GM21723 (cell line): ENCODE results near the gene PARVB.
A peak's percentile ranks its signal among the peaks of the same experiment; 100 is the strongest.

Source experiments
- ATAC-seq: cut with Tn5 transposase; IDR thresholded peaks from one replicate; pipeline ENCODE4 v1.9.1; 2021; ENCODE audit warnings: mild to moderate bottlenecking, moderate library complexity; ENCODE audit not compliant: unreplicated experiment

The PARVB gene

GRCh38 chr22:44179196-44179988, 155.3 kb downstream of the PARVB start:
- no peak for ATAC-seq

DNA sequence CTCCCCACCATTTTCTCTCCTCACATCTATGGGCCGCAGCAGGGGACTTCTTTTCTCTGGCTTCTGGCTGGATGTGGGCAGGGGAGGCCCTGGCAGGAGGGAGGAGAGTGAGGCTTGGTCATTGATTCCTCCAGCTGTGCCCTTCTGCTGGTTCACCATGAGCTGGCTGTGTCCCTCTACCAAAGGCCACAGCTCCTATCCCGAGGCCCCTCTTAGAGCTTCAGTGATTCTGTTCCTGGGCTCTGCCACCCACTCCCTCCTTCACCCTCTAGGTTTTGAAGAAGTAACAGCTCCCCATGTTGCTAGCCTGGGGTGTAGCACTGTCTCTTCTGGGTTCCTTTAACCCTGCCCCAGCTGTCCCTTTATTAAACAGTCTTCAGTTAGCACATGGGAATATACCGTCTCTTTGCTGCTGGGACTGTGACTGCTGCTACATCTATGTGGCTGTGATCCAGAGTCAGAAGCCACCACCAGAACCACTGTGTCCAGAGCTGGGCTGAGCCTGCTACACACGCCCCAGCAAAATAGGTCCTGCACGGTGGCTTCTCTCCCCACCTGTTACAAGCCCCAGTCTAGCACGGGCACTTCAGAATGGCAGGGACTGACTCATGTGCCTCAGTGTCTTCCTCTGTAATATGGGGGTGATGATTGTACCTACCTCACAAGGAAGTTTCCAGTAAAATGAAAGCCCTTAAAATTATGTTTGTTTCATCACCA, 156.0 kb downstream of the PARVB start:
- ATAC-seq, result no peak

GRCh38 chr22:44180706-44181032, 156.6 kb downstream of the PARVB start, which contains the start of gene PARVG:
TSS of gene PARVG (plus strand) at chr22:44180925. CDS start at chr22:44183330, 2,405 bp downstream.
- ATAC-seq, result peak; percentile 64

DNA sequence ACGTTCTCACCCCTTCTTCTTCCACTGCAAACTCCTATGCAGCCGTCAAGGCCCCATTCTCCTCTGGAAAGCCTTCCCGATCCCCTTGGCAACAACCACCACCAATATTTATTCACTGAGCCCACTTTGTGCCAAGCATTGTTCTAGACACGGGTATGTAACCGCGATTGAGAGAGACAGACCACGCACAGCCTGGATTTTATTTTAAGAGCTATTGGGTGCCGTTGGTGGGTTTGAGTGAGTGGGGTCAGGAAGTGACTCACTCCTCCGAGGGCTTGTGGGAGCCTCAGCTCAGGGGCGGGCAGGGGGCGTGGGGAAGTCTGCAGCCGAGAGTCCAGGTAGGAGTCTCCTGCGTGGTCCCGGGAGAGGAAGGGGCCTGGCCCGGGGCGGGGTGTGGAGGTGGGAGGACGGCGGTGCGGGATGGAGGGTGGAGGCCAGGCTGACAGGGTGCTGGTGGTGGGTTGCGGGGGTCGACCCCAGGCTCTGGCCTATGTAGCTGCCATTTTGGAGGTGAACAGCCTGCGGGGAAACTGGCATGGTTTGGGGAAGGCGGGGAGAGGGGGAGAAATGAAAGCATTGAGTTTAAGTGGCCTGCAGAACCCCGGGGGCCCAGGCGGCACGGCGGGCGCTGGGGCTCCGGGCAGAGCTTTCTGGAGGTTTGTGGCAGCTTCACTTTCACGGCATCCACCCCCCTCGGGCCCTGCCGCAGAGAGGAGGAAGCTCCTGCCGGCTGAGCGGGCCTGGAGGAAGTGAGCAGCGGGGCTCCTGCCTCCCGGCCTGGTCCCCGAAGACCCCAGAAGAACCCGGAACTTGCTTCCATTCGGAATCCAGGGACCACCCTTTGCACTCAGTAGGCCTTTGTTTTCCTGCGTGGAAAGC, 157.2 kb downstream of the PARVB start:
- ATAC-seq, result no peak

DNA sequence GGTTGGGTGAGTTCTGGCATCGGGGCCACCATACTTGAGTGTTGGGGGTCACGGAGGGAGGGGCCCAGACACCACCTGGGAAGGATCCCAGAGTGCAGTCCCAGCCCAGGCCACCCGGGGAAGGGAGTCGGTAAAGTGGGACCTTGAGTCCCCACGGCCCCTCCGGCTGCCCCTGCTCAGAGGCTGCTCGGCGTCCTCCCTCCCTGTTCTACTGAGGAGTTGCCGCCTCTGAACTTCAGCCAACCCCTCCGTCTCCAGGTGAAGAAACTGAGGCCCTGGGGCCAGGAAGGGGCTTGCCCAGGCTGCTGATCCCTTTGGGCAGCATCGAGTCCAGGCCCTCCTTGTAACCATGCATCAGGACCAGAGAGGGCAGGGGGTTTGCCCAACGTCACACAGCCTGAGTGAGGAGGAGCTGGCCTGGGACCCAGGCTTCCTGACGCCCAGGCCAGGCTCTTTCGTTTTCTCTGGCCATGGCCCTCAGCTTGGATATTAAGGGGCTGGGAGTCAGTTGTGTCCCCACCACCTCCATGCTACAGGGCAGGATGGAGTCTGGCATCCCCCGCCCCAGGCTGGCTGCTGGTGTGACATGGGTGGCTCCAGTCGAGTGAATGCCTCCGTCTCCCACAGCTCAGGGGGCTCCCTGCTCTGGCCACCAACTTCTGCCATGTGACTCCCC, 157.9 kb downstream of the PARVB start:
- no peak for ATAC-seq

DNA sequence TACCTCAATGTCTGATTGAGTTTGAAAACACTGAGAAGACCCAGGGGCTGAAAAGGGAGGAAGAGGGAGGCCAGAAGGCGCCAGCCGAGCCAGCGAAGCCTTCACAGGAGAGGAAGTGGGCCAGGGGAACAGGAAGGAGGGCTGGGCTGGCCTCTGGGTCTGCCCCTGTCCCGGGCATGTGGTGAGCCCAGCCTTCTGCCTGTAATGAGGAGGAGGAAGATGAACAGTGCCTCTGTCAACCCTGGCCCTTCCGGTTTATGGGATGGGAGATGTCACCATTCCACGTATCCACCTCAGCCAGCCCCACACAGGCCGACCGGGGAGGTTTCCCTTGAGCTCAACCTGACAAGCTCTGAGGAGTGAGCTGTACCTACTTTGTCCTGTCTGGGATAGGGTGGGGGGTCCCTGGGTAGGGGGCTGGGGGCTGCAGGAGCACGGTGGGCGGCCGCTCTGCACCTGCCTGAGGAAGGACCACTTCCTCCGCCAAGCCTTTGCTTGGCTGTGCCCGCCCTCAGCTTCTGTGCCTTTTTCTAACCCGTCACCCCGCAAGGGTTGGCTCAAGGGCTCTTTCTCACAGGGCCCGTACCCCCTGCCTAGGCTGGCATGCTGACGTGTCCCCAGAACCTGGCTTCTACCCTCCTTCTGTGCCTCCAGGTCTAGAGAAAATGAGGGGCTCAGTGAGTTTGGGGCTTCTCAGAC, 158.6 kb downstream of the PARVB start:
- no peak for ATAC-seq

GRCh38 chr22:44183287-44183588, 159.1 kb downstream of the PARVB start:
- no peak for ATAC-seq

DNA sequence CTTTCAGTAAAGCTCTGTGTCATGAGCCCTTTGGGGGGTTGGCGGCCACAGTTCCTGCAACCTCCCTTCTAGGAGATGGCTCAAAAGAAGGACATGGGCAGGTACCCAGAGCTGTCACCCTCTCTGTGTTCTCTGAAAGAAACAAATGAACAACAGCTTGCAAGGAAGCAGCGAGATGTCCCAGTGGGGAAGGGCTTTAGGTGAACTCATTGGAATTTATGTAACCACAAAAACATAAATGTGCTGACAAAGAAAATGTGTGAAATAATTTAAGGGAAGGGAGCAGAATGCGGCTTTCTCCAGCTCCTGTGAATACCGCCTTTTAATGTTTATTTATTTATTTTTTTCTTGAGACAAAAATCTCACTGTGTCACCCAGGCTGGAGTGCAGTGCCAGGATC, 159.9 kb downstream of the PARVB start:
- ATAC-seq, result no peak

- no peak for ATAC-seq
Observed at GRCh38 chr22:44185237-44186120, 161.4 kb downstream of the PARVB start.

GRCh38 chr22:44186121-44186510, 162.0 kb downstream of the PARVB start:
- ATAC-seq, result no peak

- ATAC-seq, result no peak
Observed at GRCh38 chr22:44186737-44187136, 162.6 kb downstream of the PARVB start.

DNA sequence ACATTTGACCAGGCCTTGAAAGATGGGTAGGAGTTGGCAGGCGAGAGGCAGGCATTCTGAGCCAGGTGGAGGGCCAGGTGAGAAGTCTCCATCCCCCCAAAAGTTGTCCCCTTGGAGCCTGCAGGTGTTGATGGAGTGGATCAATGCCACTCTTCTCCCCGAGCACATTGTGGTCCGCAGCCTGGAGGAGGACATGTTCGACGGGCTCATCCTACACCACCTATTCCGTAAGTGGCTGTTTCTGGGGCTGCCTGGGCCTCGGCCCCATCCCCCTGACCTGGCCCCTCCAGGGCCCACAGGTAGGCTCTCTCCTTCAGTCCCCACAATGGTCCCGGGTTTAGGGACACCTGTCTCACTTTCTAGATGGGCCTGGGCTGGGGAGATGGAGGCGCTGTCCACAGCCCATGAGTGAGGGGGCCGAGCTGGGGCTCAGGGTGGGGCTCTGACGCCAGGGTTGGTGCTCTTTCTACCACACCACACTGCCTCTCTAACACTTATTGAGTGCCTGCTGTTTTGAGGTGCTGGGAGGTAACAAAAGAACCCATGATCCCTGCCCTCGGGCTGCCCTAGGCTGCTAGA, 163.6 kb downstream of the PARVB start:
- no peak for ATAC-seq

- ATAC-seq, result no peak
Observed at GRCh38 chr22:44188316-44188715, 164.2 kb downstream of the PARVB start.

DNA sequence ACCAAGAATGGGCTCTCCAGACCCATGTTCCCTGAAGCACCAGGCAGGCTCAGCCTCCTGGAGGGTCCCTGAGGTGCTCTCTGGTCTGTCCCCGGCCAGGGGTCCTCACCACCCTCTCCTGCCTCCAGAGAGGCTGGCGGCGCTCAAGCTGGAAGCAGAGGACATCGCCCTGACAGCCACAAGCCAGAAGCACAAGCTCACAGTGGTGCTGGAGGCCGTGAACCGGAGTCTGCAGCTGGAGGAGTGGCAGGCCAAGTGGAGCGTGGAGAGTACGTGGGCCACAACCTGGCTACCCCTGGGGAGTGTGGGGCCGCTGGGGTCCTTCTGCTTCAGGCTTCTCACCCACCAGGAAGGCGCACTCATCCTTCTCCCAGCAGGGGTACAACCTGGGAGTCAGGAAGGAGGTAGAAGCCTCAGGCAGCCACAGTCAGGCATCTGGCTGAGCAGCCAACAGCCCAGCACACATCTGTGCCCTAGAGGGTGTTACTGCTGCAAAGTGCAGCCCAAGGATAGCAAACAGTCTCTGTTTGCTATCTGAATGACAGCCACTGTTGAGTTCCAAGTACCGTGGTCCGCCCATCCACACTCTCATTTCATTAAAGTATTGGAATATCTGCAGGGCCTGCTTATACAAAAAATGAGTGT, 165.0 kb downstream of the PARVB start:
- no peak for ATAC-seq

- no peak for ATAC-seq
Observed at GRCh38 chr22:44190381-44190976, 166.4 kb downstream of the PARVB start.

- ATAC-seq, result no peak
Observed at GRCh38 chr22:44191036-44191454, 166.9 kb downstream of the PARVB start.

- no peak for ATAC-seq
Observed at GRCh38 chr22:44192098-44192815, 168.2 kb downstream of the PARVB start.
